Gastroesophageal sphincter (tissue), 3 donors: ENCODE measurements around the gene NMS.

ENCODE experiments used
- CTCF ChIP-seq, 4 experiments: fragments of 200-600 bp in 2 of 4; fragments of 450-650 bp in 2 of 4; sonication (generic) in 1 of 4; IDR thresholded peaks; one replicate each; pipeline ENCODE4 v1.5.1; 2017 to 2019; ENCODE audit warnings: antibody characterized with exemption in 4 of 4, mild to moderate bottlenecking in 2 of 4, moderate library complexity in 2 of 4
- EP300 ChIP-seq: sonication (generic); formaldehyde crosslinking; IDR thresholded peaks from one replicate; pipeline ENCODE4 v1.6.1; 2017; ENCODE audit warnings: antibody characterized with exemption, mild to moderate bottlenecking
- POLR2A ChIP-seq, 2 donors: fragments of 450-650 bp; IDR thresholded peaks; one replicate each; pipeline ENCODE4 v1.6.1; 2017; ENCODE audit warnings: antibody characterized with exemption in 2 of 2, mild to moderate bottlenecking in 2 of 2, moderate library complexity in 1 of 2

GRCh38 chr2:100453853-100454252 is 16.4 kb upstream of the NMS start:
- no peak for TF ChIP-seq CTCF (IDR thresholded peaks at IDR 0.05)
- TF ChIP-seq EP300: no peak
- no peak for TF ChIP-seq POLR2A (IDR thresholded peaks at IDR 0.05)
